ENCODE results near the gene KATNAL1.

The KATNAL1 gene

GRCh38 chr13:30235216-30235615, 72.1 kb downstream of the KATNAL1 start:
- TF ChIP-seq TAF1 (IDR thresholded peaks at IDR 0.05; ENCODE audit: borderline replicate concordance, low read depth, low read length) (no peak), POLR2AphosphoS5 (IDR thresholded peaks at IDR 0.05; ENCODE audit: low read depth, low read length) (no peak), POLR2A (IDR thresholded peaks at IDR 0.05; ENCODE audit: low read depth, low read length) (no peak)
- no peak for DNase-seq (ENCODE audit: insufficient read length)
- no peak for FAIRE-seq

- TF ChIP-seq POLR2AphosphoS5 (IDR thresholded peaks at IDR 0.05; ENCODE audit: low read depth, low read length) (no peak), TAF1 (IDR thresholded peaks at IDR 0.05; ENCODE audit: borderline replicate concordance, low read depth, low read length) (no peak), POLR2A (IDR thresholded peaks at IDR 0.05; ENCODE audit: low read depth, low read length) (no peak)
- FAIRE-seq (no peak), DNase-seq (ENCODE audit: insufficient read length) (no peak)
Observed at GRCh38 chr13:30234619-30235162, 72.7 kb downstream of the KATNAL1 start.

- DNase-seq (ENCODE audit: insufficient read length) = no peak
- no peak for TF ChIP-seq TAF1 (IDR thresholded peaks at IDR 0.05; ENCODE audit: borderline replicate concordance, low read depth, low read length)
- TF ChIP-seq POLR2A (IDR thresholded peaks at IDR 0.05; ENCODE audit: low read depth, low read length) = no peak
- TF ChIP-seq POLR2AphosphoS5 (IDR thresholded peaks at IDR 0.05; ENCODE audit: low read depth, low read length) = no peak
- FAIRE-seq = peak; percentile 54
Observed at GRCh38 chr13:30224732-30225131, 82.6 kb downstream of the KATNAL1 start.

GRCh38 chr13:30222254-30222653, 85.1 kb downstream of the KATNAL1 start:
- DNase-seq (ENCODE audit: insufficient read length) (no peak), FAIRE-seq (no peak)
- TF ChIP-seq POLR2AphosphoS5 (IDR thresholded peaks at IDR 0.05; ENCODE audit: low read depth, low read length) = no peak

GRCh38 chr13:30216111-30216510, 91.2 kb downstream of the KATNAL1 start:
- FAIRE-seq (no peak), DNase-seq (ENCODE audit: insufficient read length) (no peak)
- TF ChIP-seq TAF1 (IDR thresholded peaks at IDR 0.05; ENCODE audit: borderline replicate concordance, low read depth, low read length) = no peak
- TF ChIP-seq POLR2A (IDR thresholded peaks at IDR 0.05; ENCODE audit: low read depth, low read length) = no peak
- no peak for TF ChIP-seq POLR2AphosphoS5 (IDR thresholded peaks at IDR 0.05; ENCODE audit: low read depth, low read length)

- TF ChIP-seq POLR2AphosphoS5 (IDR thresholded peaks at IDR 0.05; ENCODE audit: low read depth, low read length) = no peak
- TF ChIP-seq POLR2A (IDR thresholded peaks at IDR 0.05; ENCODE audit: low read depth, low read length) = no peak
- no peak for TF ChIP-seq TAF1 (IDR thresholded peaks at IDR 0.05; ENCODE audit: borderline replicate concordance, low read depth, low read length)
- DNase-seq (ENCODE audit: insufficient read length) (no peak), FAIRE-seq (no peak)
Observed at GRCh38 chr13:30212256-30212655, 95.1 kb downstream of the KATNAL1 start.

GRCh38 chr13:30211745-30212144, 95.6 kb downstream of the KATNAL1 start:
- FAIRE-seq (no peak), DNase-seq (ENCODE audit: insufficient read length) (no peak)

GRCh38 chr13:30204564-30204963, 102.8 kb downstream of the KATNAL1 start:
- no peak for DNase-seq (ENCODE audit: insufficient read length)
- FAIRE-seq = peak; percentile 79
- TF ChIP-seq TAF1 (IDR thresholded peaks at IDR 0.05; ENCODE audit: borderline replicate concordance, low read depth, low read length) (no peak), POLR2AphosphoS5 (IDR thresholded peaks at IDR 0.05; ENCODE audit: low read depth, low read length) (no peak), POLR2A (IDR thresholded peaks at IDR 0.05; ENCODE audit: low read depth, low read length) (no peak)

More at GRCh38 chr13:30211745-30212144, 95.6 kb downstream of the KATNAL1 start:
- TF ChIP-seq POLR2A (IDR thresholded peaks at IDR 0.05; ENCODE audit: low read depth, low read length) (no peak), TAF1 (IDR thresholded peaks at IDR 0.05; ENCODE audit: borderline replicate concordance, low read depth, low read length) (no peak), POLR2AphosphoS5 (IDR thresholded peaks at IDR 0.05; ENCODE audit: low read depth, low read length) (no peak)

- TF ChIP-seq TAF1 (IDR thresholded peaks at IDR 0.05; ENCODE audit: borderline replicate concordance, low read depth, low read length) = no peak
- TF ChIP-seq POLR2A (IDR thresholded peaks at IDR 0.05; ENCODE audit: low read depth, low read length) = no peak
- TF ChIP-seq POLR2AphosphoS5 (IDR thresholded peaks at IDR 0.05; ENCODE audit: low read depth, low read length) = no peak
- no peak for FAIRE-seq
- no peak for DNase-seq (ENCODE audit: insufficient read length)
Observed at GRCh38 chr13:30196025-30196424, 111.3 kb downstream of the KATNAL1 start.

GRCh38 chr13:30194906-30195305, 112.4 kb downstream of the KATNAL1 start:
- FAIRE-seq = peak; percentile 50
- TF ChIP-seq POLR2A (IDR thresholded peaks at IDR 0.05; ENCODE audit: low read depth, low read length) (no peak), POLR2AphosphoS5 (IDR thresholded peaks at IDR 0.05; ENCODE audit: low read depth, low read length) (no peak), TAF1 (IDR thresholded peaks at IDR 0.05; ENCODE audit: borderline replicate concordance, low read depth, low read length) (no peak)
- no peak for DNase-seq (ENCODE audit: insufficient read length)

- no peak for DNase-seq (ENCODE audit: insufficient read length)
Observed at GRCh38 chr13:30193279-30194234, 113.8 kb downstream of the KATNAL1 start.

More at GRCh38 chr13:30193279-30194234, 113.8 kb downstream of the KATNAL1 start:
- FAIRE-seq = peak; percentile 85
- TF ChIP-seq POLR2AphosphoS5 (IDR thresholded peaks at IDR 0.05; ENCODE audit: low read depth, low read length) (no peak), POLR2A (IDR thresholded peaks at IDR 0.05; ENCODE audit: low read depth, low read length) (no peak), TAF1 (IDR thresholded peaks at IDR 0.05; ENCODE audit: borderline replicate concordance, low read depth, low read length) (no peak)

Measured in GM12892 (cell line).